ENCODE measurements around the gene ALX3. TPM values are rescaled to one million over a fixed set of nuclear protein-coding genes. Genes with fewer than 3 reads are reported as not detected.
"Not testable (repeated sequence)": the region's sequence is repeated elsewhere in the genome, so short reads cannot be mapped to it uniquely, and the experiment has no call there.

The ALX3 gene
- polyA plus RNA-seq, 2 donors: 0.04 to 0.06 TPM

- Histone ChIP-seq H3K4me3 (ENCODE audit: low read depth in 1 of 2, low read length in 2 of 2) (peak overlapping the region; percentile 84 to 99), H3K36me3 (ENCODE audit: control insufficient read depth in 2 of 2, insufficient read depth in 2 of 2, low read length in 1 of 2) (peaks cover 15 to 18% of the 10 kb centered on the region in 2 donors), H3K9me3 (ENCODE audit: control insufficient read depth in 2 of 2, insufficient read depth in 1 of 2, low read depth in 1 of 2, low read length in 1 of 2) (no peaks in the 10 kb centered on the region), H3K27me3 (ENCODE audit: control insufficient read depth in 1 of 2, insufficient read depth in 2 of 2, low read length in 2 of 2) (no peaks in the 10 kb centered on the region), H3K4me1 (ENCODE audit: control insufficient read depth in 2 of 2, insufficient read depth in 2 of 2, low read length in 1 of 2) (no peaks in the 10 kb centered on the region), H3K27ac (ENCODE audit: low read depth in 2 of 2, low read length in 1 of 2) (peak overlapping the region; percentile 68 to 88)
- WGBS, 2 donors: 6 to 9% methylated on average over 16 of the region's 16 CpGs
Observed at GRCh38 chr1:110035236-110035752, 35.2 kb downstream of the ALX3 start.

- no peaks in the 10 kb centered on the region for H3K9me3 ChIP-seq (ENCODE audit: control insufficient read depth in 2 of 2, insufficient read depth in 1 of 2, low read depth in 1 of 2, low read length in 1 of 2)
- peaks cover 11 to 15% of the 10 kb centered on the region in 2 donors for H3K36me3 ChIP-seq (ENCODE audit: control insufficient read depth in 2 of 2, insufficient read depth in 2 of 2, low read length in 1 of 2)
- H3K27me3 ChIP-seq (ENCODE audit: control insufficient read depth in 1 of 2, insufficient read depth in 2 of 2, low read length in 2 of 2): no peaks in the 10 kb centered on the region
- peak within 1 kb of the TSS; percentile 84 to 99 for H3K4me3 ChIP-seq (ENCODE audit: low read depth in 1 of 2, low read length in 2 of 2)
- peak within 1 kb of the TSS; percentile 68 to 88 for H3K27ac ChIP-seq (ENCODE audit: low read depth in 2 of 2, low read length in 1 of 2)
- H3K4me1 ChIP-seq (ENCODE audit: control insufficient read depth in 2 of 2, insufficient read depth in 2 of 2, low read length in 1 of 2): no peaks in the 10 kb centered on the region
- WGBS, 2 donors: 0 to 1% methylated on average over 63 to 66 of the region's 66 CpGs
Observed at GRCh38 chr1:110034451-110035235, 35.8 kb downstream of the ALX3 start, which contains the start of gene STRIP1. Gene STRIP1, plus strand, starts transcription at chr1:110034624. Its CDS starts 14 bp downstream, at chr1:110034638.

DNA sequence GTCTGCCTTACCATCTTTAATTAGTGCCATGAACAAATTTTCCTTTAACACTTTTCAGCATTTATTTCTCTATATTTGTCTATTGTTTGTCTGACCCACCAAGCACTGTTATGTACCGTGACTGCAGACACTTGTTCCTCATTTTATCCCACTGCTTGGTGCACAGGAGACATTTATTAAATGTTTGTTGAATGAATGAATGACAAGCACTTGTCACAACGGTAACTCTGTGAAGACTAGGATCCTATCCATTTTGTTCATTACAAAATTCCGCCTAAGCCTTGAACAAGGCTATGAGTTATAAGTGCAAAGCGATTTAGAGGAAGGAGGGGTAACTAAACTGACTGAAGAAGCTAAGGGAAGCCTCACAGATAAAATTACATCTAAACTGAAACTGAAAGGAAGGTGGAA is 36.4 kb downstream of the ALX3 start:
- peaks cover 6 to 9% of the 10 kb centered on the region in 2 donors for H3K36me3 ChIP-seq (ENCODE audit: control insufficient read depth in 2 of 2, insufficient read depth in 2 of 2, low read length in 1 of 2)
- 54 to 56% methylated on average over 4 of the region's 4 CpGs for WGBS, 2 donors
- H3K27me3 ChIP-seq (ENCODE audit: control insufficient read depth in 1 of 2, insufficient read depth in 2 of 2, low read length in 2 of 2): no peaks in the 10 kb centered on the region
- peak overlapping the region in 1 of 2 donors; percentile 99 for H3K4me3 ChIP-seq (ENCODE audit: low read depth in 1 of 2, low read length in 2 of 2)
- H3K27ac ChIP-seq (ENCODE audit: low read depth in 2 of 2, low read length in 1 of 2): no peak overlapping the region
- no peaks in the 10 kb centered on the region for H3K4me1 ChIP-seq (ENCODE audit: control insufficient read depth in 2 of 2, insufficient read depth in 2 of 2, low read length in 1 of 2)
- H3K9me3 ChIP-seq (ENCODE audit: control insufficient read depth in 2 of 2, insufficient read depth in 1 of 2, low read depth in 1 of 2, low read length in 1 of 2): no peaks in the 10 kb centered on the region

DNA sequence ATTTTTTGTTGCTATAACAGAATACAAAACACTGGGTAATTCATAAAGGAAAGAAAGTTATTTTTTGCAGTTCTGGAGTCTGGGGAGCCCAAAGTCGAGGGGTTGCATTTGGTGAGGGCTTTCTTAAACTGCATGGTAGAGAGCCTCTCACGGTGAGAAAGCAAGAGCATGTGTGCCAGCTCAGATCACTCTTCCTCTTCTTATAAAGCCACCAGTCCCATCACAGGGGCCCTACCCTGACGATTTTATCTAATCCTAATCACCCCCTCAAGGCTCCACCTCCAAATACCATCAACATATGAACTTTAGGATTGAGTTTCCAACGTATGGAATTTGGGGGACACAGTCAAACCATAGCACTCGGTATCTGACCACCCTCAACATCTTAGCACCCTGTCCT is 37.1 kb downstream of the ALX3 start:
- Histone ChIP-seq H3K9me3 (ENCODE audit: control insufficient read depth in 2 of 2, insufficient read depth in 1 of 2, low read depth in 1 of 2, low read length in 1 of 2) (no peaks in the 10 kb centered on the region), H3K4me3 (ENCODE audit: low read depth in 1 of 2, low read length in 2 of 2) (no peak overlapping the region), H3K4me1 (ENCODE audit: control insufficient read depth in 2 of 2, insufficient read depth in 2 of 2, low read length in 1 of 2) (no peaks in the 10 kb centered on the region), H3K27ac (ENCODE audit: low read depth in 2 of 2, low read length in 1 of 2) (no peak overlapping the region), H3K36me3 (ENCODE audit: control insufficient read depth in 2 of 2, insufficient read depth in 2 of 2, low read length in 1 of 2) (peaks cover 4% of the 10 kb centered on the region in 2 donors), H3K27me3 (ENCODE audit: control insufficient read depth in 1 of 2, insufficient read depth in 2 of 2, low read length in 2 of 2) (no peaks in the 10 kb centered on the region)
- WGBS, 2 donors: 87 to 92% methylated on average over 5 of the region's 5 CpGs

- no peaks in the 10 kb centered on the region for H3K36me3 ChIP-seq (ENCODE audit: control insufficient read depth in 2 of 2, insufficient read depth in 2 of 2, low read length in 1 of 2)
- 91 to 98% methylated on average over 2 of the region's 2 CpGs for WGBS, 2 donors
- no peaks in the 10 kb centered on the region for H3K4me1 ChIP-seq (ENCODE audit: control insufficient read depth in 2 of 2, insufficient read depth in 2 of 2, low read length in 1 of 2)
- H3K27me3 ChIP-seq (ENCODE audit: control insufficient read depth in 1 of 2, insufficient read depth in 2 of 2, low read length in 2 of 2): no peaks in the 10 kb centered on the region
- no peak overlapping the region for H3K27ac ChIP-seq (ENCODE audit: low read depth in 2 of 2, low read length in 1 of 2)
- H3K9me3 ChIP-seq (ENCODE audit: control insufficient read depth in 2 of 2, insufficient read depth in 1 of 2, low read depth in 1 of 2, low read length in 1 of 2): no peaks in the 10 kb centered on the region
- no peak overlapping the region for H3K4me3 ChIP-seq (ENCODE audit: low read depth in 1 of 2, low read length in 2 of 2)
Observed at GRCh38 chr1:110032327-110032726, 38.1 kb downstream of the ALX3 start.

GRCh38 chr1:110030687-110031086 is 39.8 kb downstream of the ALX3 start:
- not testable (repeated sequence) for H3K27me3 ChIP-seq (ENCODE audit: control insufficient read depth in 1 of 2, insufficient read depth in 2 of 2, low read length in 2 of 2); H3K27ac ChIP-seq (ENCODE audit: low read depth in 2 of 2, low read length in 1 of 2); H3K9me3 ChIP-seq (ENCODE audit: control insufficient read depth in 2 of 2, insufficient read depth in 1 of 2, low read depth in 1 of 2, low read length in 1 of 2); H3K36me3 ChIP-seq (ENCODE audit: control insufficient read depth in 2 of 2, insufficient read depth in 2 of 2, low read length in 1 of 2); H3K4me3 ChIP-seq (ENCODE audit: low read depth in 1 of 2, low read length in 2 of 2); H3K4me1 ChIP-seq (ENCODE audit: control insufficient read depth in 2 of 2, insufficient read depth in 2 of 2, low read length in 1 of 2)
- WGBS, 2 donors: 68 to 79% methylated on average over 4 of the region's 4 CpGs

DNA sequence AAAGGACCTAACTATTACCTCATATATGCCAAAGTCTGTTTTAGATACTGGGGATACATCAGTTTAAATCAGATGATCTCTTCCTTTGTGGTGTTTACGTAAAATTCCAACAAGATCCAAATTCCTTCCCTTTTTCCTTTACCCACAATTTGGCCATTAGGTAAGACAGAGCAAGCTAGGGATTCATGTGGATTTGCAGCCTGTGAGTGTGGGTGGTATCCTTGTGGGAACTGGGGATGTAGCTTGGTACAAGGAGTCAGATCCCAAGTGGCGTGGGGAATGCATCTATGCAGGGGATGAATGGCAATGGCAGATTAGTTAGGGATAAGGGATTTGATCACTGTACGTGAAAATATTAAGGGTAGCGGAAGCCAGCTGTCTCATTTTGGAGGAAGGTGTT is 45.9 kb downstream of the ALX3 start:
- no peaks in the 10 kb centered on the region for H3K4me1 ChIP-seq (ENCODE audit: control insufficient read depth in 2 of 2, insufficient read depth in 2 of 2, low read length in 1 of 2)
- no peaks in the 10 kb centered on the region for H3K27me3 ChIP-seq (ENCODE audit: control insufficient read depth in 1 of 2, insufficient read depth in 2 of 2, low read length in 2 of 2)
- H3K36me3 ChIP-seq (ENCODE audit: control insufficient read depth in 2 of 2, insufficient read depth in 2 of 2, low read length in 1 of 2): peaks cover 3 to 15% of the 10 kb centered on the region in 2 donors
- no peak overlapping the region for H3K4me3 ChIP-seq (ENCODE audit: low read depth in 1 of 2, low read length in 2 of 2)
- no peaks in the 10 kb centered on the region for H3K9me3 ChIP-seq (ENCODE audit: control insufficient read depth in 2 of 2, insufficient read depth in 1 of 2, low read depth in 1 of 2, low read length in 1 of 2)
- no peak overlapping the region for H3K27ac ChIP-seq (ENCODE audit: low read depth in 2 of 2, low read length in 1 of 2)
- 93 to 95% methylated on average over 4 of the region's 4 CpGs for WGBS, 2 donors

DNA sequence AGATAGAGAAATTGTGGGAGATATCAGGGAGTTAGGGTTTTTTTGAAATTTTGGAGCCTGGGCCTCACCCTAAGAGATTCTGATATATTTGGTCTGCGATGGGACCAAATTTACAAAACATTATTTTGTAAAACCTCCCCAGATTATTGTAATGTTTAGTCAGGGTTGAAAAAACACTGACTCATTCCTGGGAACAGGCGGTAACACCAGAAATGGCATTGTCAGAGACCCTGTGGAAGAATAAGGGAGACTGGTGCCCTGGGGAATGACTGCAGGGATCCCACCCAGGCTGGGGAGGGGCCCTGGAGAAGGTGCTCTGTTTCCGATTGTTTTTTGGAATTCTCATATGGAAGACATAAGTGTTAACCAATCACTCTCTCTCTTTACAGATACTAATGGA is 49.2 kb downstream of the ALX3 start:
- H3K4me3 ChIP-seq (ENCODE audit: low read depth in 1 of 2, low read length in 2 of 2): no peak overlapping the region
- peaks cover 21 to 33% of the 10 kb centered on the region in 2 donors for H3K36me3 ChIP-seq (ENCODE audit: control insufficient read depth in 2 of 2, insufficient read depth in 2 of 2, low read length in 1 of 2)
- no peaks in the 10 kb centered on the region for H3K4me1 ChIP-seq (ENCODE audit: control insufficient read depth in 2 of 2, insufficient read depth in 2 of 2, low read length in 1 of 2)
- 89 to 91% methylated on average over 3 of the region's 3 CpGs for WGBS, 2 donors
- H3K27ac ChIP-seq (ENCODE audit: low read depth in 2 of 2, low read length in 1 of 2): no peak overlapping the region
- H3K9me3 ChIP-seq (ENCODE audit: control insufficient read depth in 2 of 2, insufficient read depth in 1 of 2, low read depth in 1 of 2, low read length in 1 of 2): no peaks in the 10 kb centered on the region
- H3K27me3 ChIP-seq (ENCODE audit: control insufficient read depth in 1 of 2, insufficient read depth in 2 of 2, low read length in 2 of 2): no peaks in the 10 kb centered on the region

GRCh38 chr1:110019770-110020169 is 50.7 kb downstream of the ALX3 start:
- Histone ChIP-seq H3K36me3 (ENCODE audit: control insufficient read depth in 2 of 2, insufficient read depth in 2 of 2, low read length in 1 of 2) (peaks cover 24 to 36% of the 10 kb centered on the region in 2 donors), H3K27ac (ENCODE audit: low read depth in 2 of 2, low read length in 1 of 2) (no peak overlapping the region), H3K4me3 (ENCODE audit: low read depth in 1 of 2, low read length in 2 of 2) (no peak overlapping the region), H3K9me3 (ENCODE audit: control insufficient read depth in 2 of 2, insufficient read depth in 1 of 2, low read depth in 1 of 2, low read length in 1 of 2) (no peaks in the 10 kb centered on the region), H3K4me1 (ENCODE audit: control insufficient read depth in 2 of 2, insufficient read depth in 2 of 2, low read length in 1 of 2) (no peaks in the 10 kb centered on the region), H3K27me3 (ENCODE audit: control insufficient read depth in 1 of 2, insufficient read depth in 2 of 2, low read length in 2 of 2) (no peaks in the 10 kb centered on the region)
- WGBS, 2 donors: 75 to 86% methylated on average over 1 of the region's 1 CpG

GRCh38 chr1:110018396-110018795 is 52.1 kb downstream of the ALX3 start:
- H3K27ac ChIP-seq (ENCODE audit: low read depth in 2 of 2, low read length in 1 of 2): no peak overlapping the region
- H3K27me3 ChIP-seq (ENCODE audit: control insufficient read depth in 1 of 2, insufficient read depth in 2 of 2, low read length in 2 of 2): no peaks in the 10 kb centered on the region
- 93 to 96% methylated on average over 9 of the region's 9 CpGs for WGBS, 2 donors
- H3K4me3 ChIP-seq (ENCODE audit: low read depth in 1 of 2, low read length in 2 of 2): no peak overlapping the region
- peaks cover 24 to 36% of the 10 kb centered on the region in 2 donors for H3K36me3 ChIP-seq (ENCODE audit: control insufficient read depth in 2 of 2, insufficient read depth in 2 of 2, low read length in 1 of 2)
- H3K9me3 ChIP-seq (ENCODE audit: control insufficient read depth in 2 of 2, insufficient read depth in 1 of 2, low read depth in 1 of 2, low read length in 1 of 2): no peaks in the 10 kb centered on the region
- H3K4me1 ChIP-seq (ENCODE audit: control insufficient read depth in 2 of 2, insufficient read depth in 2 of 2, low read length in 1 of 2): no peaks in the 10 kb centered on the region

Measured in esophagus (tissue), 2 donors.